Measurements from ENCODE around the gene DNAH14.
A peak's percentile ranks its signal among the peaks of the same experiment; 100 is the strongest.
"Not testable (repeated sequence)": the region's sequence is repeated elsewhere in the genome, so short reads cannot be mapped to it uniquely, and the experiment has no call there.

The DNAH14 gene

GRCh38 chr1:225155555-225155954, 226.1 kb downstream of the DNAH14 start:
- DNase-seq (ENCODE audit: low spot score) = no peak

DNA sequence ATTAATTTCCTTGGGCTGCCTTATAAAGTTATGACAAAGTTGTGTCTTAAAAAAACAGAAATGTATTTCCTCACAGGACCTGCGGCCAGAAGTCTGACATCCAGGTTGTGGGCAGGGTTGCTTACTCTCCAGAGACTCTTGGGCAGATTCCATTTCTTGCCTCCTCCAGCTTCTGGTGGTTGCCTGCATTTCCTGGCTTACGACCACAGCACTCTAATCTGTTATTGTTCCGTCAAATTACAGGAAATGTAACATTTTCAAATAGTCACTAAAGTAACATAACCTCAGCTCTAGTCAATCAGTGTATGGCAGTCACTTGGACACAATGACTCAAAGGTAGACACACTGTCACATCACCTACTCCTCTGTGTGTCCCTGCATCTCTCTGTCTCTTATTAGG, 226.8 kb downstream of the DNAH14 start:
- no peak for DNase-seq (ENCODE audit: low spot score)

DNA sequence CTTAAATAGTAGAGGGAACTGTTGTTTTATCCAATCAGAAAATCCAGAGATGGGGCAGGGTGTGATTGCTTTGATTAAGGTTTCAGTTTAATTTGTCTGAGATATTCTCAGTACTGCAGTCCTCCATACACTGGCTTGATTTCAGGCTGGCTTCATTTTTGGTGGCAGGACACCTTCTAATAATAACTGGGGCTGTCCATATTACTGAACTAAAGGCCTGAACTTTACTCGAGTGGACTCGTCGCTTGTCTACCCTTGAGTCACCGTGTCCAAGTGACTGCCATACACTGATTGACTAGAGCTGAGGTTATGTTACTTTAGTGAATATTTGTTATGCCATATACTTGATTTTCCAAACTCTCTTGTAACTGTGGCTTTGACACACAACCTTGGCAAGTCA, 228.8 kb downstream of the DNAH14 start:
- DNase-seq (ENCODE audit: low spot score) = no peak

DNA sequence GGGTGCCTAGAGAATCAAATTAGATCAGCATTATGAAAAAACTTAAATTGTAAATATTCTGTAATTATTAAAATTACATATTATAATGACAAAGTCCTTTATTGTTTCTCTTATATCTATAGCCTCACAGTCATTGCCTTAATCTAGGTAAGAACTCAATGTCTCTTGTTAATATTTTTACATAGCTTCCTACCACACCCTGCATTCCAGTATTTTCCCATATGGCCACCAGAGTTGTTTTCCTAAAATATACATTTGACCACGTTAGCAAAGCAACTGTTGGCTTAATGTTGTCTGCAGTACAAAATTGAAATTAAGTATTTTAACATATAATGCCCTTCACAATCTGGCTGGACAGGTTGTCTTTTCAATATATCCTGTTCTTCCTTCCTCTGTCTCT, 230.3 kb downstream of the DNAH14 start:
- DNase-seq (ENCODE audit: low spot score) = no peak

DNA sequence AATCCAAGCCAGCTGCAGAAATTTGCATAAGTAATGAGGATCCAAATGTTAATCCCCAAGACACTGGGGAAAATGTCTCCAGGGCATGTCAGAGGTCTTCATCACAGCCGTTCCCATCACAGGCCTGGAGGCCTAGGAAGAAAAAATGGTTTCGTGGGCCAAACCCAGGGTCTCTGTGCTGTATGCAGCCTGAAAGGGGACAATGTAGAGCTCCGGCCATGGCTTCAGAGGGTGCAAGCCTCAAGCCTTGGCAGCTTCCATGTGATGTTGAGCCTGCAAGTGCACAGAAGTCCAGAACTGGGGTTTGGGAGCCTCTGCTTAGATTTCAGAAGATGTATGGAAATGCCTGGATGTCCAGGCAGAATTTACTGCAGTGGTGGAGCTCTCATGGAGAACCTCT, 247.9 kb downstream of the DNAH14 start:
- DNase-seq (ENCODE audit: low spot score) = not testable (repeated sequence)

DNA sequence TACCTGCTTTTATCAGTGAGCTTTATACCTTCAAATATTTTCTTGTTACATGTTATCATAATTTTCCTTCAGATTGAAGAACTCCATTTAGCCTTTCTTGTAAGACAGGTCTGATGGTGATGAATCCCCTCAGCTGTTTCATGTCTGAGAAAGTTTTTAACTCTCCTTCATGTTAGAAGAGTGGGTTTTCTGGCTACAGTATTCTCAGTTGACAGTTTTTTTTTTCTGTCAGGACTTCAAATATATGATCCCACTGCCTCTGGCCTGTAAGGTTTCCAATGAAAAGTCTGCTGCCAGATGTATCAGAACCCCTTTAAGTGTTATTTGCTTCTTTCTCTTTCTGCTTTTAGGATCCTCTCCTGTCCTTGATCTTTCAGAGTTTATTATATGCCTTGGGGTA, 250.2 kb downstream of the DNAH14 start:
- no peak for DNase-seq (ENCODE audit: low spot score)

- DNase-seq (ENCODE audit: low spot score) = no peak
Observed at GRCh38 chr1:225182716-225183115, 253.2 kb downstream of the DNAH14 start.

GRCh38 chr1:225191199-225191753, 261.8 kb downstream of the DNAH14 start:
- DNase-seq (ENCODE audit: low spot score) = no peak

DNA sequence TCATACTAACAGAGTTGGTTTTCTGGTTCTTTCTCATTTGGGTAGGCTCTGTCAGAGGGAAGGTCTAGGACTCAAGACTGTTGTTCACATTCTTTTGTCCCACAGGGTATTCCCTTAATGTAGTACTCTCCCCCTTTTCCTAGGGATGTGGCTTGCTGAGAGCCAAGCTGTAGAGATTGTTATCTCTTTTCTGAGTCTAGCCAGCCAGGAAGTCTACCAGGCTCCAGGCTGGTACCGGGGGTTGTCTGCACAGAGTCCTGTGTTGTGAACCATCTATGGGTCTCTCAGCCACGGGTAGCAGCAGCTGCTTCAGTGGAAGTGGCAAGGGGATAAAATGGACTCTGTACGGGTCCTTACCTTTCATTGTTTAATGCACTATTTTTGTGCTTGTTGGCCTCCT, 272.0 kb downstream of the DNAH14 start:
- no peak for DNase-seq (ENCODE audit: low spot score)

DNA sequence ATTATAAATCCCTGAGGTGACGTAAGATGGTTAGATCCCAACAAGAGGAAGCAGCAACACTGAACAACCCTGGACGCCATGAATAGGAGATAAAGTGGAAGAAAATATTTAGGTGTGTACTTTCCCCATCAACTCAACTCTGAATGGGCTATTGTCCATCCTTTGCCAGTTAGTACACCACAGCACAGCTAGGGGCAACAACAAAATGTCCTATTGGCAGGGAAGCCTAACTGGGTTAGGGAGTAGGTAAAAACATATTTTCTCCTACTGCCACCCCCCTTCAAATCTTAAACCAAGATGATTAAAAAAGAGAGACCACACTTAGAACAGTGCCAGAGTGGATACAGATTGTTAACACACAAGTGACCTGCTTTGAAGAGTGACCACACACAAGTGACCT, 278.3 kb downstream of the DNAH14 start:
- DNase-seq (ENCODE audit: low spot score) = no peak

- no peak for DNase-seq (ENCODE audit: low spot score)
Observed at GRCh38 chr1:225209153-225209552, 279.7 kb downstream of the DNAH14 start.

- not testable (repeated sequence) for DNase-seq (ENCODE audit: low spot score)
Observed at GRCh38 chr1:225210180-225210579, 280.7 kb downstream of the DNAH14 start.

DNA sequence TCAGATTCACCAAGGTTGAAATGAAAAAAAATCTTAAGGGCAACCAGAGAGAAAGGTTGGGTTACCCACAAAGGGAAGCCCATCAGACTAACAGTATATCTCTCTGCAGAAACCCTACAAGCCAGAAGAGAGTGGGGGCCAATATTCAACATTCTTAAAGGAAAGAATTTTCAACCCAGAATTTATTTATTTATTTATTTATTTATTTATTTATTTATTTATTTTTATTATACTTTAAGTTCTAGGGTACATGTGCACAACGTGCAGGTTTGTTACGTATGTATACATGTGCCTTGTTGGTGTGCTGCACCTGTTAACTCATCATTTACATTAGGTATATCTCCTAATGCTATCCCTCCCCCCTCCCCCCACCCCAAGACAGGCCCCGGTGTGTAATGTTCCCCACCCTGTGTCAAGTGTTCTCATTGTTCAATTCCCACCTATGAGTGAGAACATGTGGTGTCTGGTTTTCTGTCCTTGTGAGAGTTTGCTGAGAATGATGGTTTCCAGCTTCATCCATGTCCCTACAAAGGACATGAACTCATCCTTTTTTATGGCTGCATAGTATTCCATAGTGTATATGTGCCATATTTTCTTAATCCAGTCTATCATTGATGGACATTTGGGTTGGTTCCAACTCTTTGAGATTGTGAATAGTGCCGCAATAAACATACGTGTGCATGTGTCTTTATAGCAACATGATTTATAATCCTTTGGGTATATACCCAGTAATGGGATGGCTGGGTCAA, 282.4 kb downstream of the DNAH14 start:
- not testable (repeated sequence) for DNase-seq (ENCODE audit: low spot score)

DNA sequence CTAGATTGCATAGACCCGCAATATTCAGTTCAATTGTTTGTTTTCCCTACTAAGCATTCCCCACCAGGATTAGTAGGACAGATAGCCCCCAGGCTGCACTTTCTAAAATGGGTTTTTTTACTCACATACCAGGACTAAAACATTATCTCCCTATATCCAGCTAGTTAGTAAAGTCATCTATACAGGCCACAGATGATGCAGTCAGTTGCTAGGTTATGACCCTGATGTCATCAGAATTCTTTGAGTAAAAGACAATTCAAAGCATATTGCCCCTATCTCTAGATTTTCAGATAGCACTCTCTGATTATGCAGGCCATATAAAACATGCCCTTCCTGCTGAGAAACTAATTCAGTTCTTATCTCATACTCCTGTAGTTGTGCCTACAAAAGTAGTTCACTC, 294.8 kb downstream of the DNAH14 start:
- DNase-seq (ENCODE audit: low spot score) = no peak

GRCh38 chr1:225225681-225226080, 296.2 kb downstream of the DNAH14 start:
- DNase-seq (ENCODE audit: low spot score) = no peak

GRCh38 chr1:225228871-225229303, 299.4 kb downstream of the DNAH14 start:
- no peak for DNase-seq (ENCODE audit: low spot score)

DNA sequence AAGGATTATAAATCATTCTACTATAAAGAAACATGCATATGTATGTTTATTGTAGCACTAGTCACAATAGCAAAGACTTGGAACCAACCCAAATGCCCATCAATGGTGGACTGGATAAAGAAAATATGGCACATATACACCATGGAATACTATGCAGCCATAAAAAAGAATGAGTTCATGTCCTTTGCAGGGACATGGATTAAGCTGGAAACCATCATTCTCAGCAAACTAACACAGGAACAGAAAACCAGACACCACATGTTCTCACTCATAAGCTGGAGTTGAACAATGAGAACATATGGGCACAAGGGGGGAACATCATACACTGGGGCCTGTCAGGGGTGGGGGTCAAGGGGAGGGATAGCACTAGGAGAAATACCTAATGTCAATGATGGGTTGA, 300.0 kb downstream of the DNAH14 start:
- not testable (repeated sequence) for DNase-seq (ENCODE audit: low spot score)

GRCh38 chr1:225230483-225230882, 301.0 kb downstream of the DNAH14 start:
- no peak for DNase-seq (ENCODE audit: low spot score)

GRCh38 chr1:225232930-225233329, 303.5 kb downstream of the DNAH14 start:
- DNase-seq (ENCODE audit: low spot score) = not testable (repeated sequence)

DNA sequence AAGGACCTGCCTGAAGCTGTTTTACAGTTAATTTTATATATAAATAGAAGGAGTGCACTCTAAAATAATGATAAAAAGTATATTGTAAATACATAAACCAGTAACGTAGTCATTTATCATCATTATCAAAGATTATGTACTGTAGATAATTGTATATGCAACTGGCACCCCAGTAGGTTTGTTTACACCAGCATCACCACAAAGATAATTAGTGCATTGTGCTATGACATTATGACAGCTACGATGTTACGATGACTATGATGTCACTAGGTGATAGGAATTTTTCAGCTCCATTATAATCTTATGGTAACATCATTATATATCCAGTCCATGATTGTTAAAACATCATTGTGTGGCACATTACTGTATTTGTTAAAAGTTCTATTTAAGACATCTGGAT, 313.1 kb downstream of the DNAH14 start:
- DNase-seq (ENCODE audit: low spot score) = no peak

DNA sequence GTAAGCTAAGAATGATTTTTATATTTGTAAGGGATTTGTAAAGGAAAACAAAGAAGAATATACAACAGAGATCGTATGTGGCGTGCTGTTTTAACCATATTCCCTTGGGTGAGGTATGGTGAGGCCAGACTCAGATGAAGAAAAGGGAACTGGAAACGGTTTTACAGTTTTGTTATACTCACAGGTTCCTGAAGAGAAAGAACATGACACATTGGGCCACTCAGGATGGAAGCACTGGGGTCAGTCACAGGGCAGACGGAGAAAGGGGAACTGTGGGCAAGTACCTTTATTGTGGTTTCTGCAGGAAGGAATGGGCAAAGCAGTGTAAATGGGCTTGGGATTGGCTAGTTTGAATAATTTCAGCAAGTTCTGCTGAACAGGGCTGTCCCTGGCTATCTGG, 321.0 kb downstream of the DNAH14 start:
- no peak for DNase-seq (ENCODE audit: low spot score)

DNA sequence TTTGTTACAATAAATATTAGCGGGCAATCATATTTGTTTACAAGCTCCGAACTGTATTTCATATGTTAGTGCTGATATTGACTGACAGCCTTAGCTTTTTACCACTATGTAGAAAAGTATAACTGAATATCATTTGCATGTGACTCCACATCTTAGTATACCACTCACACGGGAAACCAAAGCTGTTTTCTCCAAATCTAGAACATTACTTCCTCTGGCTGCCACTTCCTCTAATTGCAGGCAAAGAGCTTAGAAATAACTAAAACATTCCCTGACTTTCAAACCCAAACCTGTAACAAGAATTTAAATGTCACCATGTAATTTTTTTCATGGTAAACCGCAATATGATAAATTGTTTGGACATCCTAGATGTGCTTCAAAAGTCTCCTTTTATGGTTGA, 323.7 kb downstream of the DNAH14 start:
- no peak for DNase-seq (ENCODE audit: low spot score)

- DNase-seq (ENCODE audit: low spot score) = peak; percentile 29
Observed at GRCh38 chr1:225253784-225254183, 324.3 kb downstream of the DNAH14 start.

DNA sequence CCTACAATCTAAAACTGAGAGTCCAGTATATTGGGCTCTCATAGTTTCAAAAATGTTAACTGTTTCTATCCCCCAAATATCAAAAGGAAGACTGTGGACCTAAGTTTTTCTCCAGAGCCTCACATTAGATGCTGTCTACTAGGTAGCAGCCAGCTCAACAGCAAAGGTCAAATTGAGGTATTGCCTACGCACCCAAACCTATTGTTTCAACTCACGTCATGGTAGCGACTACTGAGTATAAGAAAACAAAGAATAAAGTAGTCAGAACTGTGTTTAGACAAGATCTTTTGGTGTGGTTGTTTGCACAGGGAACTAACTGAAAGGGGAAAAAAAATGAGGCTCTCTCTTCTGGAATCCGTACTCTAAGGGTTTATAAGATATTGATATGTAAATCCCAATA, 325.2 kb downstream of the DNAH14 start:
- DNase-seq (ENCODE audit: low spot score) = no peak
